H7 (cell line): ENCODE results near the gene LHB. TPM values are rescaled to one million over a fixed set of nuclear protein-coding genes. Genes with fewer than 3 reads are reported as not detected.

Experiments
- DNase-seq: peaks from one replicate; pipeline ENCODE4 v3.0.0; 2012
- H3K27me3 ChIP-seq: 2 replicates; pipeline ENCODE4 v1.6.0; 2011; ENCODE audit warnings: mild to moderate bottlenecking, low read length; ENCODE audit not compliant: control insufficient read depth, insufficient read depth
- H3K36me3 ChIP-seq: replicated peaks from 2 replicates; pipeline ENCODE4 v1.5.1; 2011; ENCODE audit warnings: low read length; ENCODE audit not compliant: control insufficient read depth, insufficient read depth
- H3K4me3 ChIP-seq: 2 replicates; pipeline ENCODE4 v1.5.1; 2011; ENCODE audit warnings: low read depth, mild to moderate bottlenecking, control low read depth, low read length, moderate library complexity; ENCODE audit not compliant: insufficient read depth
- total RNA-seq: library from RNA; depleted of rRNA; stranded (reverse); fragments of >200 nt; shearing (Covaris generic); gene quantifications from 2 replicates; pipeline ENCODE4 v1.2.3, GENCODE V29; 2014

The LHB gene
- total RNA-seq, 1 experiment from 2014 or later = not detected

- H3K27me3 ChIP-seq = no peaks in the 10 kb centered on the region
- no peak overlapping the region for H3K4me3 ChIP-seq
- H3K36me3 ChIP-seq = peaks cover 10% of the 10 kb centered on the region
- no peak for DNase-seq
Measured at GRCh38 chr19:48988286-48988685, 28.6 kb downstream of the LHB start.

- no peak for DNase-seq
- Histone ChIP-seq H3K4me3 (no peak overlapping the region), H3K36me3 (peaks cover 10% of the 10 kb centered on the region), H3K27me3 (no peaks in the 10 kb centered on the region)
Measured at GRCh38 chr19:48987323-48987722, 29.6 kb downstream of the LHB start.

GRCh38 chr19:48986211-48986610, 30.7 kb downstream of the LHB start:
- H3K36me3 ChIP-seq = peaks cover 10% of the 10 kb centered on the region
- DNase-seq = no peak
- H3K4me3 ChIP-seq = no peak overlapping the region
- H3K27me3 ChIP-seq = no peaks in the 10 kb centered on the region

- H3K36me3 ChIP-seq = peaks cover 9% of the 10 kb centered on the region
Measured at GRCh38 chr19:48985711-48986110, 31.2 kb downstream of the LHB start.

GRCh38 chr19:48982280-48982679, 34.6 kb downstream of the LHB start:
- Histone ChIP-seq H3K27me3 (no peaks in the 10 kb centered on the region), H3K4me3 (no peak overlapping the region), H3K36me3 (peaks cover 7% of the 10 kb centered on the region)
- no peak for DNase-seq

More at GRCh38 chr19:48985711-48986110, 31.2 kb downstream of the LHB start:
- no peaks in the 10 kb centered on the region for H3K27me3 ChIP-seq
- H3K4me3 ChIP-seq = no peak overlapping the region
- no peak for DNase-seq

GRCh38 chr19:48977061-48977460, 39.8 kb downstream of the LHB start:
- no peak for DNase-seq
- no peak overlapping the region for H3K4me3 ChIP-seq
- peaks cover 12% of the 10 kb centered on the region for H3K36me3 ChIP-seq
- H3K27me3 ChIP-seq = no peaks in the 10 kb centered on the region

- H3K36me3 ChIP-seq = peaks cover 12% of the 10 kb centered on the region
- no peaks in the 10 kb centered on the region for H3K27me3 ChIP-seq
- peak; percentile 83 for DNase-seq
Measured at GRCh38 chr19:48975947-48976847, 40.7 kb downstream of the LHB start.

GRCh38 chr19:48970923-48971395, 45.9 kb downstream of the LHB start:
- Histone ChIP-seq H3K36me3 (peaks cover 23% of the 10 kb centered on the region), H3K27me3 (no peaks in the 10 kb centered on the region), H3K4me3 (no peak overlapping the region)
- peak; percentile 92 for DNase-seq

More at GRCh38 chr19:48975947-48976847, 40.7 kb downstream of the LHB start:
- H3K4me3 ChIP-seq = no peak overlapping the region

- DNase-seq = no peak
- no peak overlapping the region for H3K4me3 ChIP-seq
- H3K36me3 ChIP-seq = peaks cover 25% of the 10 kb centered on the region
- H3K27me3 ChIP-seq = no peaks in the 10 kb centered on the region
Measured at GRCh38 chr19:48970139-48970766, 46.6 kb downstream of the LHB start.

GRCh38 chr19:48969276-48970138, 47.4 kb downstream of the LHB start:
- Histone ChIP-seq H3K4me3 (no peak overlapping the region), H3K36me3 (peaks cover 25% of the 10 kb centered on the region), H3K27me3 (no peaks in the 10 kb centered on the region)
- peak; percentile 85 for DNase-seq

GRCh38 chr19:48968813-48969218, 48.1 kb downstream of the LHB start:
- Histone ChIP-seq H3K4me3 (no peak overlapping the region), H3K36me3 (peaks cover 19% of the 10 kb centered on the region), H3K27me3 (no peaks in the 10 kb centered on the region)
- no peak for DNase-seq

GRCh38 chr19:48968179-48968661, 48.7 kb downstream of the LHB start:
- no peak overlapping the region for H3K4me3 ChIP-seq
- DNase-seq = no peak
- H3K36me3 ChIP-seq = peaks cover 17% of the 10 kb centered on the region
- no peaks in the 10 kb centered on the region for H3K27me3 ChIP-seq

- Histone ChIP-seq H3K4me3 (no peak overlapping the region), H3K27me3 (no peaks in the 10 kb centered on the region), H3K36me3 (peaks cover 17% of the 10 kb centered on the region)
- peak; percentile 34 for DNase-seq
Measured at GRCh38 chr19:48967346-48968178, 49.3 kb downstream of the LHB start.
